Stimulated activated naive CD8-positive, alpha-beta T cell treated with anti-CD3 and anti-CD28 coated beads, Interleukin-15, Interleukin-2, amounts not matched to agents 100 ng/mL and 50 ng/mL, for 24 hours (primary cell): ENCODE data around the gene BST1.

Source experiments
- H3K27ac Mint-ChIP-seq: one replicate; pipeline ENCODE4 v1.8.0; 2021; ENCODE audit warnings: mild to moderate bottlenecking, mixed read lengths
- H3K27me3 Mint-ChIP-seq: one replicate; pipeline ENCODE4 v1.8.0; 2021; ENCODE audit warnings: mixed read lengths
- H3K36me3 Mint-ChIP-seq: one replicate; pipeline ENCODE4 v1.8.0; 2021; ENCODE audit warnings: low read depth, mixed read lengths
- H3K4me1 Mint-ChIP-seq: one replicate; pipeline ENCODE4 v1.8.0; 2021; ENCODE audit warnings: low read depth, mixed read lengths
- H3K4me3 Mint-ChIP-seq: one replicate; pipeline ENCODE4 v1.8.0; 2021; ENCODE audit warnings: mild to moderate bottlenecking, mixed read lengths
- H3K9me3 Mint-ChIP-seq: one replicate; pipeline ENCODE4 v1.8.0; 2021; ENCODE audit warnings: mixed read lengths

Gene BST1

GRCh38 chr4:15684498-15684897 lies 18.4 kb upstream of the BST1 start:
- Mint-ChIP-seq H3K9me3 (no peaks in the 10 kb centered on the region), H3K4me1 (peaks cover 32% of the 10 kb centered on the region), H3K27ac (no peak overlapping the region), H3K27me3 (no peaks in the 10 kb centered on the region), H3K4me3 (no peak overlapping the region), H3K36me3 (peaks cover 47% of the 10 kb centered on the region)

- Mint-ChIP-seq H3K36me3 (peaks cover 40% of the 10 kb centered on the region), H3K4me1 (peaks cover 12% of the 10 kb centered on the region), H3K4me3 (no peak overlapping the region), H3K27ac (no peak overlapping the region), H3K27me3 (no peaks in the 10 kb centered on the region), H3K9me3 (no peaks in the 10 kb centered on the region)
Measured at GRCh38 chr4:15688051-15688450, 14.8 kb upstream of the BST1 start.

DNA sequence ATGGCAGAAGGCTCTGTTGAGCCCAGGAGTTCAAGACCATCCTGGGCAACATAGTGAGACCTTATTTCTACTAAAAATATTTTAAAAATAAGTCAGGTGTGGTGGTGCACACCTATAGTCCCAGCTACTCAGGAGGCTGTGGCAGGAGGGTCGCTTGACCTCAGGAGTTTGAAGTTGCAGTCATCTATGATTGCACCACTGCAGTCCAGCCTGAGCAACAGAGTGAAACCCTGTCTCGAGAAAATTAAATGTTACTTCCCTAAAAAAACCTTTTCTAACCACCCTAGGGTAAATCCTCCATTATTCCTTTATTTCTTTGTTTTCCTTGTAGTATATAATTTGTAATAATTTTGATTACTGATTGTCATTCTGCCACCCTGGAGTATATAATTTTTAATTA lies 13.3 kb upstream of the BST1 start:
- Mint-ChIP-seq H3K4me3 (no peak overlapping the region), H3K36me3 (peaks cover 35% of the 10 kb centered on the region), H3K27ac (no peak overlapping the region), H3K27me3 (no peaks in the 10 kb centered on the region), H3K4me1 (peaks cover under 1% of the 10 kb centered on the region), H3K9me3 (no peaks in the 10 kb centered on the region)

DNA sequence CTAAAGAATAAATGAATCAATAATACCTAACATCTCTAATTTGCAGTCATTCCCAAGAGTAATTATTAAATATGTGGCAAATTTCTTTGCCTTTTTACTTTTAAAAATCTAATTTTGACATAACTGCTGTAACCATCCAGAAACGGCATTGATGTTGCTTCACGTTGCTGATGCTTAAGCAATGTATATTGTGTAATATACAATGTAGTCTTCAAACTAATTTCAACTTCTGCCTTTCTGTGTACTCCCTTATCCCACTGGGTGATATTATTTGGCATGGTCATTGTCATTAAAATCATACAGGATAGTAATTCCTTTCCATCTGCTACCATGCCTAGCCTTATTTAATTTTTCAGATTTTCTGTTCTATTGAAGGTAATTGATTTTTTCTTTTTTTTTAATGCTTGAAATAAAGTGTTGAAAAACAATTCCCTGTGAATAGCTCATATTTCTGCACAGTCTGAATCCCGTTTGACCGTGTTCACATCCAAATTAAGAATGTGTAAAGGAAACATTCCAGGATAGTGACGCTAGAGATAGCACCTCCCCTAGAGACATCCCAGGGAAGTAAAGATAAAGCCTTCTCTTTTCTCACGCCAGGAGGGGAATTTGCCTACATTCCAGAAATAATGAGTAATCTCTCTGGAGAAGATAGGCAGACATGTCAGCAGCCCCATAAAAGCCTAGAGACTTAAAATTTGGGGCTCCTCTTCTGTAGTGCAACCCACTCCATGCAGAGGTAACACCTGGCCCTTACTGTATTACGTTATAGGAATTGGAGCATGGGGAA lies 12.7 kb upstream of the BST1 start:
- Mint-ChIP-seq H3K4me3 (no peak overlapping the region), H3K27me3 (no peaks in the 10 kb centered on the region), H3K9me3 (no peaks in the 10 kb centered on the region), H3K36me3 (peaks cover 31% of the 10 kb centered on the region), H3K4me1 (no peaks in the 10 kb centered on the region), H3K27ac (no peak overlapping the region)

- Mint-ChIP-seq H3K27ac (no peak overlapping the region), H3K36me3 (peaks cover 21% of the 10 kb centered on the region), H3K27me3 (no peaks in the 10 kb centered on the region), H3K4me1 (no peaks in the 10 kb centered on the region), H3K4me3 (no peak overlapping the region), H3K9me3 (no peaks in the 10 kb centered on the region)
Measured at GRCh38 chr4:15691346-15692135, 11.3 kb upstream of the BST1 start.

- Mint-ChIP-seq H3K36me3 (peaks cover 11% of the 10 kb centered on the region), H3K27me3 (no peaks in the 10 kb centered on the region), H3K4me1 (no peaks in the 10 kb centered on the region), H3K4me3 (no peak overlapping the region), H3K9me3 (no peaks in the 10 kb centered on the region), H3K27ac (no peak overlapping the region)
Measured at GRCh38 chr4:15692602-15693001, 10.3 kb upstream of the BST1 start.

DNA sequence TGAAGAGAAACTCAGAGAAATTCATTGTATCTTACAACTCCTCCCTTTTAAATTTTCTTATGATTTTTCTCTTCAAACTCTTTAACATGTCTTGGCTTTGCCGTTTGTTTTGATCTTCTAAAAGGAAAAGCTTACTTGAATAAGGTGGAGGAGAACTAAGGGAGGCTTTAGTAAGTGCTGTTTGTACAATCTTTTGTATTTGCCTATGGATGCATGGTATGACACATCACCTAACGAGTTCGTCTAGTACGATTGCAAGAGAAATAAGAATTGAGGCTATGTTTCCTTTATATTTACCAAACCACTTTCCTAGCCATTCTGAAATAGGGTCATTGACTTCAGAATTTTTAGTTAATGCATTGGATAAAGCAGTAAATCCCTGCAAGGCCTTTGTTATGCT lies 8.4 kb upstream of the BST1 start:
- no peaks in the 10 kb centered on the region for H3K36me3 Mint-ChIP-seq
- H3K4me3 Mint-ChIP-seq: no peak overlapping the region
- H3K27me3 Mint-ChIP-seq: peaks cover 2% of the 10 kb centered on the region
- H3K4me1 Mint-ChIP-seq: no peaks in the 10 kb centered on the region
- no peaks in the 10 kb centered on the region for H3K9me3 Mint-ChIP-seq
- no peak overlapping the region for H3K27ac Mint-ChIP-seq

- Mint-ChIP-seq H3K4me1 (no peaks in the 10 kb centered on the region), H3K27ac (no peak overlapping the region), H3K36me3 (no peaks in the 10 kb centered on the region), H3K27me3 (peaks cover 9% of the 10 kb centered on the region), H3K4me3 (no peak overlapping the region), H3K9me3 (no peaks in the 10 kb centered on the region)
Measured at GRCh38 chr4:15695240-15695699, 7.6 kb upstream of the BST1 start.

DNA sequence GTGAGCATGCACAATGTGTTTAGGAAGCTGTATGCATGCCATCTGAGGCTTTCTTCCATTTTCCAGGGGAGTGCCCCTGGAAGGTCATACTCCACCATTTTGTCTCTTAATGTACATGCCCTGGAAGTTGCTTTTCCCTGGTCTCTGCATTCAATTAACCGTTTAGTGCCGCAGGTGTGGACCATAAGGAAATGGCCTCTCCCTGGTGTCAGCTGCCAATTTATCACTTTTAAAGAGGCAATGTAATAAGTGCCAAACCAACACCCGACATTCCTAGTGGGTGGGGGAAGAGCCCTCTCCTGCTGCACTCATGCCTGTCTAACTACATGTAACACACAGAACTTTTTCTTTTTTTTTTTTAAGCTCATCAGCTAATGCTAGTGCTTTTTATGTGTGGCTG lies 7.1 kb upstream of the BST1 start:
- Mint-ChIP-seq H3K36me3 (no peaks in the 10 kb centered on the region), H3K27me3 (peaks cover 10% of the 10 kb centered on the region), H3K27ac (no peak overlapping the region), H3K9me3 (no peaks in the 10 kb centered on the region), H3K4me1 (no peaks in the 10 kb centered on the region), H3K4me3 (no peak overlapping the region)

- Mint-ChIP-seq H3K27ac (no peak overlapping the region), H3K9me3 (no peaks in the 10 kb centered on the region), H3K4me1 (no peaks in the 10 kb centered on the region), H3K4me3 (no peak overlapping the region), H3K27me3 (peaks cover 16% of the 10 kb centered on the region), H3K36me3 (no peaks in the 10 kb centered on the region)
Measured at GRCh38 chr4:15696866-15697265, 6.0 kb upstream of the BST1 start.

DNA sequence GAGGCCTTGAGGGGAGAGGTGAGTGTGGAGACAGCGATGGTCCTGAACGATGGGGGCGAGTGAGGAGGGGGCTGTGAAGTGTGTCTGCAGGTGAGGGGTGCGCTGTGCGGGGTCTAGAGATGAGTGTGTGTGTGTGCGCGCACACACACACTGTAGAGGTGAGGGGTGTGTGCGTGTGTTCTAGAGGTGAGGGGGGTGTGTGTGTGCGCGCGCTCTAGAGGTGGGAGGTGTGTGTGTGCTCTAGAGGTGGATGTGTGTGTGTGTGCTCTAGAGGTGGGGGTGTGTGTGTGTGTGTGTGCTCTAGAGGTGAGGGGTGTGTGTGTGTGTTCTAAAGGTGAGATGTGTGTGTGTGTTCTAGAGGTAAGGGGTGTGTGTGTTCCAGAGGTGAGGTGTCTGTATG lies 574 bp downstream of the BST1 start:
- Mint-ChIP-seq H3K9me3 (no peaks in the 10 kb centered on the region), H3K27me3 (peaks cover 24% of the 10 kb centered on the region), H3K4me1 (peaks cover 4% of the 10 kb centered on the region), H3K36me3 (no peaks in the 10 kb centered on the region), H3K4me3 (peak overlapping the region; percentile 83), H3K27ac (no peak overlapping the region)

GRCh38 chr4:15704129-15704528 lies 1.3 kb downstream of the BST1 start:
- Mint-ChIP-seq H3K27ac (no peak overlapping the region), H3K36me3 (no peaks in the 10 kb centered on the region), H3K9me3 (no peaks in the 10 kb centered on the region), H3K4me3 (no peak overlapping the region), H3K4me1 (peaks cover 4% of the 10 kb centered on the region), H3K27me3 (peaks cover 24% of the 10 kb centered on the region)

GRCh38 chr4:15706646-15707362 lies 3.9 kb downstream of the BST1 start:
- Mint-ChIP-seq H3K27me3 (peaks cover 8% of the 10 kb centered on the region), H3K4me3 (no peak overlapping the region), H3K9me3 (no peaks in the 10 kb centered on the region), H3K36me3 (no peaks in the 10 kb centered on the region), H3K27ac (no peak overlapping the region), H3K4me1 (peaks cover 8% of the 10 kb centered on the region)

DNA sequence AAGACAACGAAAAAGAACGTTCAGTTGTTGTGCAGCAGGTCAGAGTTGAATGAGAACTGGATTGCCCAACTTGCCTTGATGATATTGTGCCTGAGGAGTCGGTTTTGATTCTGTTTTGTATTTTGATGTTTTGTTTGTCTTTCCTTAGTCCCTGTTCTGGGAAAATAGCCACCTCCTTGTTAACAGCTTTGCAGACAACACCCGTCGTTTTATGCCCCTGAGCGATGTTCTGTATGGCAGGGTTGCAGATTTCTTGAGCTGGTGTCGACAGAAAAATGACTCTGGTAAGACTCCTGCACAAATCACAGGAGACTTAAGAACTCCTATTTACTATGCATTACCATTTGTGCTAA lies 4.5 kb downstream of the BST1 start:
- Mint-ChIP-seq H3K36me3 (no peaks in the 10 kb centered on the region), H3K4me3 (no peak overlapping the region), H3K4me1 (peaks cover 12% of the 10 kb centered on the region), H3K9me3 (no peaks in the 10 kb centered on the region), H3K27ac (no peak overlapping the region), H3K27me3 (peaks cover 4% of the 10 kb centered on the region)

DNA sequence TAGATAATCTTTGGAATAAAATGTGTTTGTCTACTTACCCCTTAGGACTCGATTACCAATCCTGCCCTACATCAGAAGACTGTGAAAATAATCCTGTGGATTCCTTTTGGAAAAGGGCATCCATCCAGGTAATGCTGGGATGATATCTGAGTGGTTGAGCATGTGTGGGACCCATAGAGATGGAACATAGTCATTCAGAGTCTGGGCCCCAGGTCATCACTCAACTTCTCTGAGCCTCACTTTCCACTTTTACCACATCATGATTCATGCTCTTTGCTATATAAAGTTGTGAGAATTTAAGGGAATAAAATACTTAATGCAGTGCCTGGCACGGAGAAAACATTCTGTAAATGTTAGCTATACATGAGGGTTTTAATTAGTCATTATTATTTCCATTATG lies 8.9 kb downstream of the BST1 start:
- no peak overlapping the region for H3K27ac Mint-ChIP-seq
- no peak overlapping the region for H3K4me3 Mint-ChIP-seq
- no peaks in the 10 kb centered on the region for H3K36me3 Mint-ChIP-seq
- no peaks in the 10 kb centered on the region for H3K9me3 Mint-ChIP-seq
- no peaks in the 10 kb centered on the region for H3K27me3 Mint-ChIP-seq
- peaks cover 8% of the 10 kb centered on the region for H3K4me1 Mint-ChIP-seq
